ENCODE measurements around the gene MYO9B.
"Not testable (repeated sequence)": the region's sequence is repeated elsewhere in the genome, so short reads cannot be mapped to it uniquely, and the experiment has no call there.

Gene MYO9B

DNA sequence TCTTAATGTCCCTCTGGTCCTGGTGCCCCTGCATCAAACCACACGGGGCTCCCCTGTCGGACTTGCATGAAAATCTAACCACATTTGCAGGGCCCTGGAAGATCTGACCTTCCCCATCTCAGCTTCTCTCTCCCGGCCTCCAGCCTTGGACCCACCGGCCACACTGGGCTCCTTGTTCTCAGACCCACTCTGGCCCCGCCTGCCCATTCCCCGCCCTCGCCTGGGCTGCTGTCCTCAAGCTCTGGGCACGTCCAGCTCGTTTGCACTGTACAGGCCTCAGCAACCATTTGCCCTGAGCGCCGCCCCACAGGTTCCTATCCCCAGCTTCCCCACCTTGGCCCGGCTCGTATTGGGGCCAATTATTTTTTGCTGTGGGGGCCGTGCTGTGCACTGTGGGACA lies 10.5 kb downstream of the MYO9B start:
- no peak overlapping the region for H3K4me3 ChIP-seq (ENCODE audit: low read depth, low read length)

DNA sequence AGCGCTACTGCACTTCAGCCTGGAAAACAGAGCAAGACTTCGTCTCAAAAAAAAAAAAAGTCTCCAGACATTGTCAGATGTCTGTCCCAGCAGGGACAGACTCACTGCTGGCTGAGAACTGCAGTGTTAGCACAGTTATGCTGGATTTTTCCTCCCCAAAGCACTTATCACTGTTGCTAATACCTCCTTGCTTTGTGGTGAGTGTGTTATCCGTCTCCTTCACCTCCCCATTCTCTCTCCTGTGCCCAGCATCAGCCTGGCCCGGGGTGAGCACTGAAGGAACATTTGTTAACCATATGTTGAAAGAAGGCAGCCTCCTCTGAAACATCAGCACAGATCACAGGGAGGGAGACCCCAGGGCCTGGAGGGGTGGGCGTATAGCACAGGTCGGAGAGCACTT lies 11.3 kb downstream of the MYO9B start:
- H3K4me3 ChIP-seq (ENCODE audit: low read depth, low read length), result no peak overlapping the region
- no peak for DNase-seq (ENCODE audit: low read depth)

More for the DNA sequence above, 10.5 kb downstream of the MYO9B start:
- DNase-seq (ENCODE audit: low read depth), result no peak

DNA sequence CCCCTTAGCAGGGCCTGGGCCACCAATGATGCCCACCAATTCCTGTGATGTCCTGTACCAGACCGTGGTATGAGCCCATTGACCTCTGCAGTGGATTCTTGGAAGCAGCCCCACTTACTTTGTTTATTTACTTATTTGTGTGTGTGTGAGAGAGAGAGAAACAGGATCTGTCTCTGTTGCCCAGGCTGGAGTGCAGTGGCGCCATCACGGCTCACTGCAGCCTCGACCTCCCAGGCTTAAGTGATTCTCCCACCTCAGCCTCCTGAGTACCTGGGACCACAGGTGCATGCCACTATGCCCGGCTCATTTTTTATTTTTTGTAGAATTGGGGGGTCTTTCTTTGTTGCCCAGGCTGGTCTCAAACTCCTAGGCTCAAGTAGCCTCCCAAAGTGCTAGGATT lies 13.0 kb downstream of the MYO9B start:
- no peak overlapping the region for H3K4me3 ChIP-seq (ENCODE audit: low read depth, low read length)
- DNase-seq (ENCODE audit: low read depth), result no peak

DNA sequence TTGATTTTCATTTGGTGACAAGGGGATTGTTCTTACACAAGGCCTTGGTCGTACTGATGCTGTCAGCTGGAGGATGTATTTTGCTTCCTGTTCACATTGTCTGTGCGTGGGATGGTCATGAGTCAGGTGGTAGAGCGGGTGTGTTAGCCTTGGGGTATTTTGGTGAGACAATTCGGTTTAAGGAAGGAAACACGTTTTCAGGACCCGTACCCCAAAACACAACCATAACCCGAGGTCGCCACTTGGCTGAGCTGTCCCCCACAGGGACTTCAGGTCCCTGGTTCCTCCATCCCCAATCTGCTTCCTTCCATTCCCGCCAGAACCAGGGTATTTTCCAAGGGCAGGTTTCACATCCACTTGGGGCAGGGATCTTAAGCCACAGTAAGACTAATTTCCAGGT lies 15.0 kb downstream of the MYO9B start:
- no peak for DNase-seq (ENCODE audit: low read depth)
- no peak overlapping the region for H3K4me3 ChIP-seq (ENCODE audit: low read depth, low read length)

DNA sequence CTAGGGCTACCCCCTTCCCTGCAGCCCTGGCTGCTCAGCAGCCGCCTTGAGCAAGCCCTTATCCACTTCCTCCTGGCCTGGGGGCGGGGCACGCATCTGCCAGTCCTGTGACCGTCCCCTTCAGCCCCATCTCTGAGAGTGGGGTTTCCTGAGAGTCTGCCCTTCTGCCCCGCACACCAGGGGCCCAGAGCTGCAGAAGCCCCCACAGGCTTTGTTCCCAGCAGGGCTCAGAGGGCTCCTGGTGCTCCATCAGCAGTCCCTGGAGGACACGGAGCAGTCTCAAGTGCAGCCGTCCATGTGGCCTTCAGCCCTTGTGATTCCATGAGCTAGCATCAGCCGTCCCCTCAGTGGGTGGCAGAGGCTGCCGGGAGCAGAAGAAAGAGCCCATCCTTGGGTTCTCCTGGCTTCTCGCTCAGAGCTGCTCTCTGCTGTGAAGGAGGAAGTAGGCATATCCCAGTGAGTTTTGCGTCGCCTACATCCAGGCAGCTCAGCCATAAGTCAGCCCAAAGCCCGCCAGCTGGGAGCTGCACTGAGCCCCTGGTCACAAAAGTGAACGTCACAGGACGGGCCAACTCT lies 16.3 kb downstream of the MYO9B start:
- H3K4me3 ChIP-seq (ENCODE audit: low read depth, low read length), result no peak overlapping the region
- DNase-seq (ENCODE audit: low read depth), result no peak

DNA sequence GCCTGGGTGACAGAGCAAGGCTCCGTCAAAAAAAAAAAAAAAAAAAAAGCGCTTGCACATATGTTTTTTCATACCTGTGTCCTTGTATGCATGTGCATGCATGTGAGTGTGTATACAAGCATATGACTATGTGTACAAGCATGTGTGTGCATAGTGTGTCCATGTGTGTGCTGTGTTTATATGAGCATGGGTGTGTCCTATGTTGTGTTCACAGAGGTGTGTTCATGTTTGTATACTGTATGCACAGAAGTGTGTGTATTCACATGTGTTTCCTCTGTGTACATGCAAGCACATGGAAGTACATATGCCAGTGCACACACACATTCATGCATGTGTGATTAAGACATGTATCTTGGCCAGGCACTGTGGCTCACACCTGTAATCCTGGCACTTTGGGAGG lies 17.1 kb downstream of the MYO9B start:
- no peak for DNase-seq (ENCODE audit: low read depth)
- no peak overlapping the region for H3K4me3 ChIP-seq (ENCODE audit: low read depth, low read length)

DNA sequence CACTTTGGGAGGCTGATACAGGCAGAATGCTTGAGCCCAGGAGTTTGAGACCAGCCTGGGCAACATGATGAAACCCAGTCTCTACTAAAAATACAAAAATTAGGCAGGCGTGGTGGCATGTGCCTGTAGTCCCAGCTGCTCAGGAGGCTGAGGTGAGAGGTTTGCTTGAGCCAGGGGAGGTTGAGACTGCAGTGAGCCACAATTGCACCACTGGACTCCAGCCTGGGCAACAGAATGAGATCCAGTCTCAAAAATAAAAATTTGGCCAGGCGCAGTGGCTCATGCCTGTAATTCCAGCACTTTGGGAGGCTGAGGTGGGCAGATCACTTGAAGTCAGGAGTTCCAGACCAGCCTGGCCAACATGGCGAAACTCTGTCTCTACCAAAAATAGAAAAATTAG lies 19.1 kb downstream of the MYO9B start:
- not testable (repeated sequence) for DNase-seq (ENCODE audit: low read depth); H3K4me3 ChIP-seq (ENCODE audit: low read depth, low read length)

DNA sequence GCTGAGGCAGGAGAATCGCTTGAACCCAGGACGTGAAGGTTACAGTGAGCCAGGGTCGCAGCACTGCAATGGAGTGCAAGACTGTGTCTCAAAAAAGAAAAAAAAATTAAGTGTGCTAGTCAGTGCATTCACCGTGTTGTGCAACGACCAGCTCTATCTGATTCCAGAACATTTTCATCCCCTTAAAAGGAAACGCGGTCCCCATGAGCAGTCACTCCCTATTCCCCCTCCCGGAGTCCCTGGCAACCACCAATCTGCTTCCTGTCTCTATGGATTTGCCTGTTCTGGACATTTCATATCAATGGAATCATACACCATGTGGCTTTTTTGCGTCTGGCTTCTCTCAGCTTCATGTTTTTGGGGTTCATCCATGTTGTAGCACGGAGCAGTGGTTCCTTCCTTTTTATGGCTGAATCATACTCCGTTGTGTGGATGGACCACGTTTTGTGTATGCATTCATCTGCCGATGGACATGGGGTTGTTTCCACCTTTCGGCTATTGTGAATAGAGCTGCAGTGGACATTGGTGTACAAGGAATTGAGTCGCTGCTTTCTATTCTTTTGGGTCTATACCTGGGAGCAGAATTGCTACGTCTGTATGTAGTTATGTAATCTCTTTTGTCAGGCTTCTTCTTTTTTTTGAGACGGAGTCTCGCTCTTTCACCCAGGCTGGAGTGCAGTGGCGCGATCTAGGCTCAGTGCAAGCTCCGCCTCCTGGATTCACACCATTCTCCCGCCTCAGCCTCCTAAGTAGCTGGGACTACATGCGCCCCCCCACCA lies 19.8 kb downstream of the MYO9B start:
- no peak overlapping the region for H3K4me3 ChIP-seq (ENCODE audit: low read depth, low read length)
- no peak for DNase-seq (ENCODE audit: low read depth)

DNA sequence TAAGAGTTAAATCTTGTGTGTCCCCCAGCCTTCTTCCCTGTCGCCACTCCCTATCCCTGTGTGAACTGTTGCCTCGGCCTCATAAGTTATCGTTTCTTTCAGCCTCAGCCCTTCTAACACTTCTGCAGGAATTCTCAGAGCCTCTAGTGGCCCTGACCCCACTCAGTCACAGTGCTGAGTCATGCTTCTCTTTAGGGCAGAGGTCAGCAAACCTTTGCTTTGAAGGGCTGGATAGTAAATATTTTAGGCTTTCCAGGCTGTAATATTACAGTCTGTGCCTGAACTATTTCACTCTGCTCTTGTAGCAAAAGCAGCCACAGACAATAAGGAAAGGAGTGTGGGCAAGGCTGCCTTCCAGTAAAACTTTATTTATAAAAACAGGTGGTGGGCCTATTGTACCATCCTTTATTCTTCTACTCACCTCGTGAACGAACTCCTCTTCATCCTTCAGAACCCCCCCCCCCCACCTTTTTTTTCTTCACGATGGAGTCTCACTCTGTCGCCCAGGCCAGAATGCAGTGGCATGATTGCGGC lies 22.1 kb downstream of the MYO9B start:
- no peak overlapping the region for H3K4me3 ChIP-seq (ENCODE audit: low read depth, low read length)
- DNase-seq (ENCODE audit: low read depth), result no peak

DNA sequence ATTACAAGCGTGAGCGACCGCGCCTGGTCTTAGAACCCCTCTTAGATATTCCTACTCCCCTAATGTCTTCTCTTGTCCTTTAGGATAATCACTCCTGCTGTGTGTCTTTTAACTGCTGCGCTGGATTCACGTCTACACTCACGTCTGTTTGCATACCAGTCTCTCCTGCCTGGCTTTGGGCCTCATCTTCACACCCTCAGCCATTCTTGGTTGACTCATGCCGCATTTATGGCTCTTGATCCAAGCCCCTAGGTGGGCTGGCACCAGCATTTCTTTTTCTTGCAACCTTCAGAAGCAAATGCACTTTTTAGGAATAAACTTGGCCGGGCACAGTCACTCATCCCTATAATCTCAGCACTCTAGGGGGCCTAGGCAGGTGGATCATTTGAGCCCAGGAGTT lies 22.7 kb downstream of the MYO9B start:
- DNase-seq (ENCODE audit: low read depth), result no peak
- no peak overlapping the region for H3K4me3 ChIP-seq (ENCODE audit: low read depth, low read length)

DNA sequence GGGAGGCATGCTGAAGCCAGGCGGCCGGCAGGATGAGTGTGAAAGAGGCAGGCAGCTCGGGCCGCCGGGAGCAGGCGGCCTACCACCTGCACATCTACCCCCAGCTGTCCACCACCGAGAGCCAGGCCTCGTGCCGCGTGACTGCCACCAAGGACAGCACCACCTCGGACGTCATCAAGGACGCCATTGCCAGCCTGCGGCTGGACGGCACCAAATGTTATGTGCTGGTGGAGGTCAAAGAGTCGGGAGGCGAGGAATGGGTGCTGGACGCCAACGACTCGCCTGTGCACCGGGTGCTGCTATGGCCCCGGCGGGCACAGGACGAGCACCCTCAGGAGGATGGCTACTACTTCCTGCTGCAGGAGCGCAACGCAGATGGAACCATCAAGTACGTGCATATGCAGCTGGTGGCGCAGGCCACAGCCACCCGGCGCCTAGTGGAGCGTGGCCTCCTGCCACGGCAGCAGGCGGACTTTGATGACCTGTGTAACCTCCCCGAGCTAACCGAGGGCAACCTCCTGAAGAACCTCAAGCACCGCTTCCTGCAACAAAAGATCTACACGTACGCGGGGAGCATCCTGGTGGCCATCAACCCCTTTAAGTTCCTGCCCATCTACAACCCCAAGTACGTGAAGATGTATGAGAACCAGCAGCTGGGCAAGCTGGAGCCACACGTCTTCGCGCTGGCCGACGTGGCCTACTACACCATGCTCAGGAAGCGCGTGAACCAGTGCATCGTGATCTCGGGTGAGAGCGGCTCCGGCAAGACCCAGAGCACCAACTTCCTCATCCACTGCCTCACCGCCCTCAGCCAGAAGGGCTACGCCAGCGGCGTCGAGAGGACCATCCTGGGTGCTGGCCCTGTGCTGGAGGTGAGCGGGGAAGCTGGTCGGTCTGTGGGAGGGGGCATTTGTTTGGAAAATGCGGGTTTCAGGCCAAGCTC lies 26.4 kb downstream of the MYO9B start:
- no peak overlapping the region for H3K4me3 ChIP-seq (ENCODE audit: low read depth, low read length)
- DNase-seq (ENCODE audit: low read depth), result no peak

DNA sequence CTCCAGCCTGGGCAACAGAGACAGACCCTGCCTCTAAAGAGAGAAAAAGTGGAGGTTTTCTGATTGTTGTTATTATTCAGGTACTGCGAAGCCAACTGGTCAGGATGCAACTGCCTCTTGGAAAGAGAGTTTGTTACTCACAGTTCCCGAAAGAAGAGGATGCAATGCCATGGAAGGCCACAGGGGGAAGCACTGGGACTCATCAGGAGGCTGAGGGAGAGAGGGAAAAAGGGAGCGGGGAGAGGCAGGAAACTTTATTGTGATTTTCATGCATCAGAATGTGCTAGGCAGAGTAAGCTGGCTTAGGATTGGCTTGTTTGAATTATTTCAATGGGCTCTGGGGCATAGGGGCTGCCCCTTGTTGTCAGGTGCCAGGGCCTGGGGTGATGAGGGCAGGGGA lies 27.6 kb downstream of the MYO9B start:
- no peak overlapping the region for H3K4me3 ChIP-seq (ENCODE audit: low read depth, low read length)
- no peak for DNase-seq (ENCODE audit: low read depth)

DNA sequence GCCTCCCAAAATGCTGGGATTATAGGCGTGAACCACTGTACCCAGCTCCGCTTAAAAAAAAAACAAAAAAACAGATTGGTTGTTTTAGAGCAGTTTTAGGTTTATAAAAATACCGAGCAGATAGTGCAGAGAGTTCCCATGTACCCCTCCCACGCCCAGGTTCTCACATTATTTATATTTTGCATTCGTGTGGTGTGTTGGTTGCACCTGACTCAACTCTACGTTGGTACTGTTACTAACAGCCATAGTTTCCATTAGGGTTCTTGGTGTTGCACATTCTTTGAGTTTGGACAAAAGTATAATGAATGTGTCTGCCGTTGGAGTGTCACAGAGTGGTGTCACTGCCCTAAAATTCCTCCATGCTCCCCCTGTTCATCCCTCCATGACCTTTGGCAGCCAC lies 29.1 kb downstream of the MYO9B start:
- H3K4me3 ChIP-seq (ENCODE audit: low read depth, low read length), result no peak overlapping the region
- DNase-seq (ENCODE audit: low read depth), result no peak

DNA sequence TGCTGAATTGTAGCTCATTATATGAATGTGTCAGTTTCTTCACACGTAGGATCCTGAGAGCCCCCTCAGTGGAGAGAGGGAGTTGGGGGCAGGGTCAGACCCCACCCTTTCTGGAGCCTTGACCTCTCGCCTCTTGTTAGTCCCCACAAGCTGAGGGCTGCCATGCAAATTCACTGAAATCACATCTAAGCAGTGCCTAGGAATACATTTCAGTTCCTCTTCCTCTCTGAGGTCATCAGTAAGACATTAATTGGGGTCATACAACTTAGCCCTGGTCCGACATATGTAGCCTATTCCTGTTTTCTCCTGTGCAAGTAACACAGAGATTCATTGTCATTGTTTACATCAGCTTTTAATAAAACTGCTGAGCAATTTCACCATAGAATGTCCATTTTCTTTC lies 30.0 kb downstream of the MYO9B start:
- no peak for DNase-seq (ENCODE audit: low read depth)
- H3K4me3 ChIP-seq (ENCODE audit: low read depth, low read length), result no peak overlapping the region

DNA sequence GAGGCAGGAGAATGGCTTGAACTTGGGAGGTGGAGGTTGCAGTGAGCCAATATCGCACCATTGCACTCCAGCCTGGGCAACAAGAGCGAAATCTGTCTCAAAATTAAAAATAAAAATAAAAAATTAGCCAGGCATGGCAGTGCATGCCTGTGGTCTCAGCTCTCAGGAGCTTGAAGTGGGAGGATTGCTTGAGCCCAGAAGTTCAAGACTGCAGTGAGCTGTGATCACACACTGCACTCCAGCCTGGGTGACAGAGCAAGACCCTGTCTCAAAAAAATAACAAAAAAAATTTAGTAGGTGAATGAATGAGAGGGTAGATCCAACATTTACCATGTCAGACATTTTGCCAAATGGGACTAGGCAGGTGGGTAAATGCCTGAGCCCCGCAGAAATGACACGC lies 31.4 kb downstream of the MYO9B start:
- not testable (repeated sequence) for H3K4me3 ChIP-seq (ENCODE audit: low read depth, low read length); DNase-seq (ENCODE audit: low read depth)

DNA sequence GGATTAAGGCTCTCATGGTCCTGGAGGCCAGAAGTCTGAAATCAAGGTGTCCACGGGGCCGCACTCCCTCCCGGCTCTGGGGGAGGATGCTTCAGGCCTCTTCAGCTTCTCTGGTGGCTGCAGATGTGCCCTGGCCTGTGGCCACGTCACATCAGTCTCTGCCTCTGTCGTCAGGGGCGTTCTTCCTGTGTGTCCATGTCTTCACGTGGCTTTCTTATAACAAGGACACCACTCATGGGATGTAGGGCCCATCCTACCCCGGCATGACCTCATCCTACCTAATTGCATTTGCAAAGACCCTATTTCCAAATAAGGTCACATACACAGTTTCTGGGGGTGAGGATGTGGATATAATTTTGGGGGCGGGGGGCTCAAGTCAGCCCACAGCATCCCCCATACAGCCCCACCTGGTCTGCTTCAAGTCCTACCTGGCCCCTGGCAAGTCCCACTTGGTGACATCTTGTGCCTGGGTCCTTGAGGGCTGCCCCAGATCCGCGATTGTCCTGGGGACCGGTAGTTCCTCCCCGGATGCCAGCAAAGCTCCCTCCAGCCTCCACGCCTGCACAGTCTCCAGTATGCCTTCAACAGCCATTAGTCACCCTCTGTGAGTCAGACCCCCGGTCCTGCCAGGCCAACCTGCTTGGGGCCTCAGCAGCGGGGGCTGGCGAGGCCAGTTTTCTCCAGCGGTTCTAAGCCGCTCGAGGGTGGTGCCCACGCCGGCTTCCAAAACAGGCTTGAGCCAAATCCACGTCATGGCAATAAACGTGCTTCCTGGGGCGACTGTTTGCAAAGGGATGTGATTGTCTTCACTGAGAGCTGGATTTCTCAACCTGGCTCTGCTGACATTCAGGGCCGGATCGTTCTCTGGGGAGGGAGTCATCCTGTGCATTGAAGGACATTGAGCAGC lies 32.2 kb downstream of the MYO9B start:
- DNase-seq (ENCODE audit: low read depth), result peak; percentile 94
- peak overlapping the region; percentile 3 for H3K4me3 ChIP-seq (ENCODE audit: low read depth, low read length)

DNA sequence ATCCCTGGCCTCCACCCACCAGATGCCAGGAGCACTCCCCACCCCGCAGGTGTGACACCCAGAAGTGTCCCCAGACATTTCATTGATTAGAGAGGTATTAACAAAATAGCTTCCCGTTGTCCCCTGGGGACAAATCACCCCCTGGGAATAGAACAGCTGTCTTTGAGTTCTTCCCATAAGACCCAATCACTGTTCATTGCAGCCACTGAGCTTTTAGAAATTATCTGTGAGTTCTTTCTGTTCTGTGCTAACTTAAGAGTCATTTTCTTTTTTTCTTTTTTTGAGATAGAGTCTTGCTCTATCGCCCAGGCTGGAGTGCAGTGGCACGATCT lies 32.8 kb downstream of the MYO9B start:
- peak overlapping the region; percentile 3 for H3K4me3 ChIP-seq (ENCODE audit: low read depth, low read length)
- no peak for DNase-seq (ENCODE audit: low read depth)

DNA sequence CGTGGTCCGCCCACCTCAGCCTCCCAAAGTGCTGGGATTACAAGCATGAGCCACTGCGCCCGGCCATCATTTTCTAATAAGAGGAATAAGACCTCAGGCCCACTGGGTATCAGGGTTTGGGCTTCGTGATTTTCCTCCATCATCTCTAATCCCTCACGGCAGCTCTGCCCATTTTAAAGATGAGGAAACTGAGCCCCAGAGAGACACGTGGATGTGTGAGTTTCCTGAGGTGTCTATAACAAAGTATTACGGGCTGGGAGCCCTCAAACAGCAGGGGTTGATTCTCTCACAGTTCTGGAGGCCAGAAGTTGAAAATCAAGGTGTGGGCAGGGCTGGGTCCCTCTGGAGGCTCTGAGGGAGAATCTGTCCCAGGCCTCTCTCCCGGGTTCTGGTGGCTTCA lies 33.7 kb downstream of the MYO9B start:
- no peak for DNase-seq (ENCODE audit: low read depth)
- H3K4me3 ChIP-seq (ENCODE audit: low read depth, low read length), result no peak overlapping the region

DNA sequence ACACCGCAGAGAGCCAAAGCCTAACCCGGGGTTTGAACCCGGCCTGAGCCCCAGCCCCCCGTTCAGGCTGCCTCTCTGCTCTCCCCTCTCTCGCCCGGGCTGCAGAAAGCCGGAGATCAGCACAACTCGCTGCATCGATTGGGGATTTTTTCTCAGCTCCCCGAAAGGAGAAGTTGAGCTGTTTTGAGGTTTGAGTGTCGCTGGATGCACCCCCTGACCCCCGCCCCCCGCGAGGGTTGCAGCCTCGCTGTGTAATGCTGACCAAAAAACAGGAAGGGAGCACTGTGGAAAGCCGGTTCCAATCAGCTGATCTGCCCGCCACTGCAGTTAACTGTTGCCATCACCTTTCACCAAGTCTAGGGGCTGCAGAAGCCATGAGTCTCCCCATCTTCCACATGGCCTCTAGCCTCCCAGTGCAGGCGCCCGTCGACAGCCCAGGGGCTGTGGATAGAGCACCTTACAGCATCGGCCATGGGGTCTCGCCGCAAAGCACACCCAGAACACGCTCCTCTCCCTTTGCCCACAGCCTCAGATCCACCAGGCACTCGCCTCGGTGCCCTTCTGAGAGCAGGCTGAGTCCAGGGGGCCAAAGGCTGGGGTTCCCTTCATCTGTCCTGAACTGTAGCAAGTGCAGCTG lies 34.5 kb downstream of the MYO9B start:
- DNase-seq (ENCODE audit: low read depth), result no peak
- H3K4me3 ChIP-seq (ENCODE audit: low read depth, low read length), result no peak overlapping the region
